ENCODE data around the gene MCUB. TPM values are rescaled to one million over a fixed set of nuclear protein-coding genes. Genes with fewer than 3 reads are reported as not detected.

MCUB gene
- total RNA-seq, 2 donors from 2014 or later, result 1.00 to 5.2 TPM

GRCh38 chr4:109600431-109600830 lies 40.4 kb downstream of the MCUB start:
- WGBS, 2 experiments (ENCODE audit: insufficient coverage in 1 of 2, insufficient read length in 1 of 2), result 93% methylated on average over 1 of the region's 3 CpGs; no CpG with 5 or more reads in 1 of the 2 experiments
- Mint-ChIP-seq H3K27me3 (ENCODE audit: insufficient read depth) (no peaks in the 10 kb centered on the region), H3K4me3 (no peak overlapping the region), H3K4me1 (no peaks in the 10 kb centered on the region), H3K27ac (no peak overlapping the region), H3K9me3 (peaks cover 49% of the 10 kb centered on the region), H3K36me3 (ENCODE audit: low read depth) (peaks cover 5% of the 10 kb centered on the region)
- DNase-seq, result no peak
- Histone ChIP-seq H3K9ac (ENCODE audit: extremely low read depth, low read length, poor library complexity, severe bottlenecking) (no peak overlapping the region), H3K4me3 (ENCODE audit: low read length) (no peak overlapping the region), H3K4me1 (ENCODE audit: control insufficient read depth, insufficient read depth, low read length) (no peaks in the 10 kb centered on the region), H3K27ac (ENCODE audit: low read depth, low read length) (no peak overlapping the region), H3K27me3 (ENCODE audit: control insufficient read depth, insufficient read depth, low read length, poor library complexity, severe bottlenecking) (no peaks in the 10 kb centered on the region), H3K36me3 (ENCODE audit: control insufficient read depth, insufficient read depth, low read length) (no peaks in the 10 kb centered on the region), H3K9me3 (ENCODE audit: control insufficient read depth, low read length) (peaks cover 9% of the 10 kb centered on the region)
- no peak for TF ChIP-seq CTCF (conservative IDR thresholded peaks at IDR 0.05)

- WGBS, 2 experiments (ENCODE audit: insufficient coverage in 1 of 2, insufficient read length in 1 of 2), result 89 to 100% methylated on average over 1 to 2 of the region's 2 CpGs
- H3K27me3 ChIP-seq (ENCODE audit: control insufficient read depth, insufficient read depth, low read length, poor library complexity, severe bottlenecking), result no peaks in the 10 kb centered on the region
- no peaks in the 10 kb centered on the region for H3K36me3 ChIP-seq (ENCODE audit: control insufficient read depth, insufficient read depth, low read length)
- Mint-ChIP-seq H3K9me3 (peaks cover 49% of the 10 kb centered on the region), H3K27ac (no peak overlapping the region), H3K27me3 (ENCODE audit: insufficient read depth) (no peaks in the 10 kb centered on the region), H3K36me3 (ENCODE audit: low read depth) (peaks cover 5% of the 10 kb centered on the region), H3K4me3 (no peak overlapping the region), H3K4me1 (no peaks in the 10 kb centered on the region)
- H3K4me1 ChIP-seq (ENCODE audit: control insufficient read depth, insufficient read depth, low read length), result no peaks in the 10 kb centered on the region
- TF ChIP-seq CTCF (conservative IDR thresholded peaks at IDR 0.05), result no peak
- no peak overlapping the region for H3K4me3 ChIP-seq (ENCODE audit: low read length)
- no peak for DNase-seq
- peaks cover 9% of the 10 kb centered on the region for H3K9me3 ChIP-seq (ENCODE audit: control insufficient read depth, low read length)
- no peak overlapping the region for H3K9ac ChIP-seq (ENCODE audit: extremely low read depth, low read length, poor library complexity, severe bottlenecking)
- no peak overlapping the region for H3K27ac ChIP-seq (ENCODE audit: low read depth, low read length)
Measured at GRCh38 chr4:109601336-109601735, 41.3 kb downstream of the MCUB start.

- Mint-ChIP-seq H3K4me1 (peaks cover 2% of the 10 kb centered on the region), H3K9me3 (peaks cover 23% of the 10 kb centered on the region), H3K36me3 (ENCODE audit: low read depth) (peaks cover 3% of the 10 kb centered on the region), H3K27ac (no peak overlapping the region), H3K4me3 (no peak overlapping the region), H3K27me3 (ENCODE audit: insufficient read depth) (peaks cover 8% of the 10 kb centered on the region)
- no peak overlapping the region for H3K27ac ChIP-seq (ENCODE audit: low read depth, low read length)
- H3K4me1 ChIP-seq (ENCODE audit: control insufficient read depth, insufficient read depth, low read length), result no peaks in the 10 kb centered on the region
- H3K9me3 ChIP-seq (ENCODE audit: control insufficient read depth, low read length), result peaks cover 8% of the 10 kb centered on the region
- no peaks in the 10 kb centered on the region for H3K27me3 ChIP-seq (ENCODE audit: control insufficient read depth, insufficient read depth, low read length, poor library complexity, severe bottlenecking)
- no peak for DNase-seq
- no peaks in the 10 kb centered on the region for H3K36me3 ChIP-seq (ENCODE audit: control insufficient read depth, insufficient read depth, low read length)
- TF ChIP-seq CTCF (conservative IDR thresholded peaks at IDR 0.05), result no peak
- H3K9ac ChIP-seq (ENCODE audit: extremely low read depth, low read length, poor library complexity, severe bottlenecking), result no peak overlapping the region
- H3K4me3 ChIP-seq (ENCODE audit: low read length), result no peak overlapping the region
Measured at GRCh38 chr4:109607976-109608375, 47.9 kb downstream of the MCUB start.

All from endodermal cell (in vitro differentiated cells).